ENCODE data around the gene CDR2. TPM values are rescaled to one million over a fixed set of nuclear protein-coding genes. Genes with fewer than 3 reads are reported as not detected.
"Not testable (repeated sequence)": the region's sequence is repeated elsewhere in the genome, so short reads cannot be mapped to it uniquely, and the experiment has no call there.

CDR2 gene
- polyA plus RNA-seq, 3 donors: 28.8 to 35.0 (median 30.8) TPM

GRCh38 chr16:22317625-22318024 lies 56.8 kb downstream of the CDR2 start:
- no peak for DNase-seq (ENCODE audit: extremely low read depth in 1 of 11, low read depth in 9 of 11, low spot score in 4 of 11)

DNA sequence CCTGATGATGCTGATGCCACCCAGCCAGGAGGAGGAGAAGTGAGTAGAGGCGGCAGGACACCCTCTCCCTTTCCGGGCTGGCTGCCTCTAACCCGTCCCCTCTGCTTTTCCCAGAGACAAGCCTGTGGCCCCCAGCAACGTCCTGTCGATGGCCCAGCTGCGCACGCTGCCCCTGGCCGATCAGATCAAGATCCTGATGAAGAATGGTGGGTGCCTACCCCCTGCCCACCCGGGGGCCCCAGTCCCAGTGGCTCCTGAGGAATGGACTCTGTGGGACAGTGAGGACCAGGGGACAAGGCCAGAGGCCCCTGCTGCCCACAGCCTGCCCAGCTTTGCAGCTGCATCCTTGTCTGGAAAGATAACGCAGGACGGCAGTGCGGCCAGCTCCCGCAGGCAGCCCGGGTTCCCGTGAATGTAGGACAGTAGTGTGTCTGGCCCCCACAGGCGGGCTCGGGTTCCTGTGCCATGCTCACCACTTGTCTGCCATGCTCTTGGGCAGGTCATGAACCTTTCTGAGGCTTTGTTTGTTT lies 57.4 kb downstream of the CDR2 start:
- DNase-seq (ENCODE audit: extremely low read depth in 1 of 11, low read depth in 9 of 11, low spot score in 4 of 11): no peak

- DNase-seq (ENCODE audit: extremely low read depth in 1 of 11, low read depth in 9 of 11, low spot score in 4 of 11): no peak
These were observed 58.0 kb downstream of the CDR2 start for GRCh38 chr16:22316411-22316811.

- no peak for DNase-seq (ENCODE audit: extremely low read depth in 1 of 11, low read depth in 9 of 11, low spot score in 4 of 11)
These were observed 58.4 kb downstream of the CDR2 start for GRCh38 chr16:22315979-22316378.

GRCh38 chr16:22314661-22315626 lies 59.5 kb downstream of the CDR2 start:
- DNase-seq (ENCODE audit: extremely low read depth in 1 of 11, low read depth in 9 of 11, low spot score in 4 of 11): no peak

GRCh38 chr16:22313876-22314470 lies 60.4 kb downstream of the CDR2 start:
- no peak for DNase-seq (ENCODE audit: extremely low read depth in 1 of 11, low read depth in 9 of 11, low spot score in 4 of 11)

DNA sequence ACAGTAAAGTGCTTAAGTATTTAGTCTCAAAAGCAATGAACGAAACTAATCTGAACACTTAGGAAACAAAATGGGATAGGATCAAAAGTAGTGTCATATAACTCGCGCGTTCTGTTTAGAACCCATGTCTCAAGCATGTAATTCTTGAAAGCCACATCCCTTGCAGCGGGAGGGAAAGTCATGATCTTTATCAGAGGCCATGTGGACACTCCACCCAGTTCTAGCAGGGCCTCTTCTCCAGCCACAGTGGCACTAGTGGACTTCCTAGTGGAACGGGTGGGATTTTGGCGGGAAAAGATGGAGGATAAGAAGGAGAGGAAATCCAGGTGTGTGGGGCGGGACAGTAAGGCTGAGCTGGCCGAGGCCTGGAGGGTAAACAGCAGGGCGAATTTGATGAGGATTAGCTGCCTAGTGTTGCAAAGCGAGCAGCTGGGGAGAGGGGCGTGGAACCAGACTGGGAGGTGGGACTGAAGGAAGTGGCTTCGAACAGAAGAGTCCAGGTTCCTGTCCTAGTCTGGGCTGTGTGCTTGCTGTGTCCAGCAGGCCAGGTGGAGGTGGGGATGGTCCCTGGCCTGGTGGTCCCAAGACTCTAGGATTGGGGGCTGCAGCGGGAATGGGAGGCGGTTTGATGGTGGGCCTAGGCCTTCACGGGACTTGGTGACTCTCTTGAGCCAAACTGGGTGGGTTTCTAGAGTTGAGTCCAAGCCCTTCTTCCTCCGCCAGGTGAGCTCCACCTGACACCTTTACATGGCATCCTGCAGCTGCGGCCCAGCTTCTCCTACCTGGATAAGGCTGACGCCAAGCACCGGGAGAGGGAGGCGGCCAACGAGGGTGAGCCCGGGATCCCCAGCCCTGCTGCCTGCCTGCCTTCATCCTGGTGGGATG lies 61.3 kb downstream of the CDR2 start:
- no peak for DNase-seq (ENCODE audit: extremely low read depth in 1 of 11, low read depth in 9 of 11, low spot score in 4 of 11)

DNA sequence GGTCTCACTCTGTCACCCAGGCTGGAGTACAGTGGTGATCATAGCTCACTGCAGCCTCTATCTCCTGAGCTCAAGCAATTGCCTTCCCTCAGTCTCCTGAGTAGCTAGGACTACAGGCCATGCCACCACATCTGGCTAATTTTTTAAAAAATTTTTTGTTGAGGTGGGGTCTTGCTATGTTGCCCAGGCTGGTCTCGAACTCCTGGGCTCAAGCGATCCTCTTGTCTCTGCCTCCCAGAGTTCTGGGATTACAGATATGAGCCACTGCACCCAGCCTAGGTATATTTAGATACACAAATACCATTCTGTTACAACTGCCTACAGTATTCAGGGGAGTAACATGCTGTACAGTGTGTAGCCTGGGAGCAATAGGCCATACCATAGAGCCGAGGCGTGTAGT lies 62.9 kb downstream of the CDR2 start:
- DNase-seq (ENCODE audit: extremely low read depth in 1 of 11, low read depth in 9 of 11, low spot score in 4 of 11): no peak

GRCh38 chr16:22308824-22309520 lies 65.4 kb downstream of the CDR2 start:
- DNase-seq (ENCODE audit: extremely low read depth in 1 of 11, low read depth in 9 of 11, low spot score in 4 of 11): no peak

DNA sequence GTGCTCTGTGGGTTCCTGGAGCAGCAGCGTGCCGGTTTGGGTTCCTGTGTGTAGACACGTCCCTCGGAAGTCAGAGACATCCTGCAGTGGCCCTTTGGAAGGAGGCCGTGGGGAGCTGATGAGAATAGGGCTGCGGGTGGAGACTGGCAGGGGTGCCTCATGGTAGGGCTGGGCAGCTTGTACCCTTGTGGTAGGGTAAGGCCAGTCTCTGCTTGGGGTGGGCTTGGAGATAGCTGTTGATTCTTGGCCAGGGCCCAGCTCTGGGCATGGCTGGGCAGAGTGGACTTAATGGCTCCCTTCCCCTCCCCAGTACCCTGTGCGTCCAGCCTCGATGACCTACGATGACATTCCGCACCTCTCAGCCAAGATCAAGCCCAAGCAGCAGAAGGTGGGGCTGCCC lies 66.6 kb downstream of the CDR2 start:
- no peak for DNase-seq (ENCODE audit: extremely low read depth in 1 of 11, low read depth in 9 of 11, low spot score in 4 of 11)

- DNase-seq (ENCODE audit: extremely low read depth in 1 of 11, low read depth in 9 of 11, low spot score in 4 of 11): no peak
These were observed 67.6 kb downstream of the CDR2 start for GRCh38 chr16:22306788-22307187.

GRCh38 chr16:22304411-22304810 lies 70.0 kb downstream of the CDR2 start:
- DNase-seq (ENCODE audit: extremely low read depth in 1 of 11, low read depth in 9 of 11, low spot score in 4 of 11): no peak

GRCh38 chr16:22302776-22303363 lies 71.5 kb downstream of the CDR2 start:
- DNase-seq (ENCODE audit: extremely low read depth in 1 of 11, low read depth in 9 of 11, low spot score in 4 of 11): no peak

DNA sequence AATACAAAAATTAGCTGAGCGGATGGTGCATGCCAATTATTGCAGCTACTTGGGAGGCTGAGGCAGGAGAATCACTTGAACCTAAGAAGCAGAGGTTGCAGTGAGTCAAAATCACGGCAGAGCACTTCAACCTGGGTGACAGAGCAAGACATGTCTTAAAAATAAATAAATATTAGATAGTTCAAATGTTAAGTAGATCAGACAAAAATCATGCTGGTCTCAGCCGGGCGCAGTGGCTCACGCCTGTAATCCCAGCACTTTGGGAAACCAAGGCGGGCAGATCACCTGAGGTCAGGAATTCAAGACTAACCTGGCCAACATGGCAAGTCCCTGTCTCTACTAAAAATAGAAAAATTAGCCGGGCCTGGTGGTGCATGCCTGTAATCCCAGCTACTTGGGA lies 73.0 kb downstream of the CDR2 start:
- not testable (repeated sequence) for DNase-seq (ENCODE audit: extremely low read depth in 1 of 11, low read depth in 9 of 11, low spot score in 4 of 11)

- peak in 1 of 11 donors; percentile 22 for DNase-seq (ENCODE audit: extremely low read depth in 1 of 11, low read depth in 9 of 11, low spot score in 4 of 11)
These were observed 73.9 kb downstream of the CDR2 start for GRCh38 chr16:22300427-22301071.

GRCh38 chr16:22299036-22299435 lies 75.4 kb downstream of the CDR2 start:
- DNase-seq (ENCODE audit: extremely low read depth in 1 of 11, low read depth in 9 of 11, low spot score in 4 of 11): no peak

GRCh38 chr16:22297871-22298733 lies 76.3 kb downstream of the CDR2 start:
- DNase-seq (ENCODE audit: extremely low read depth in 1 of 11, low read depth in 9 of 11, low spot score in 4 of 11): peak; percentile 74 to 87 (median 81)

All from renal cortex interstitium (tissue), 11 donors.